GM23338 (cell line): Measurements from ENCODE around the gene SLC6A18. TPM values are rescaled to one million over a fixed set of nuclear protein-coding genes. Genes with fewer than 3 reads are reported as not detected.

Experiments used
- ATAC-seq: fragments of 200-7000 bp; cut with Tn5 transposase; 3 replicates; pipeline ENCODE4 v1.9.1; 2020
- DNase-seq: peaks from one replicate; pipeline ENCODE4 v3.0.0-alpha.2; 2015; ENCODE audit warnings: low spot score
- H2AFZ ChIP-seq: fragments of 200-600 bp; sonication (generic); 2 replicates; pipeline ENCODE4 v1.8.0; 2016; ENCODE audit warnings: antibody characterized with exemption, mild to moderate bottlenecking, moderate library complexity
- H3F3A ChIP-seq: fragments of 200-600 bp; sonication (generic); replicated peaks from 2 replicates; pipeline ENCODE4 v1.8.0; 2017; ENCODE audit warnings: antibody characterized with exemption, mixed run types, low read depth
- H3K27ac ChIP-seq: fragments of 200-600 bp; sonication (generic); 2 replicates; pipeline ENCODE4 v1.6.1; 2016; ENCODE audit warnings: low read depth
- H3K27me3 ChIP-seq: fragments of 200-600 bp; sonication (generic); 2 replicates; pipeline ENCODE4 v1.8.0; 2016; ENCODE audit warnings: mild to moderate bottlenecking, mixed run types, moderate library complexity; ENCODE audit not compliant: insufficient read depth
- H3K36me3 ChIP-seq: fragments of 200-600 bp; sonication (generic); 2 replicates; pipeline ENCODE4 v1.8.0; 2016; ENCODE audit warnings: mild to moderate bottlenecking; ENCODE audit not compliant: insufficient read depth
- H3K4me1 ChIP-seq: fragments of 200-600 bp; sonication (generic); 2 replicates; pipeline ENCODE4 v1.8.0; 2016; ENCODE audit warnings: mild to moderate bottlenecking, moderate library complexity; ENCODE audit not compliant: insufficient read depth
- H3K4me2 ChIP-seq: fragments of 200-600 bp; sonication (generic); 2 replicates; pipeline ENCODE4 v1.7.1; 2017; ENCODE audit warnings: mixed run types
- H3K4me3 ChIP-seq: fragments of 200-600 bp; sonication (generic); 2 replicates; pipeline ENCODE4 v1.6.1; 2016; ENCODE audit warnings: mixed run types
- H3K79me2 ChIP-seq: fragments of 200-600 bp; sonication (generic); replicated peaks from 2 replicates; pipeline ENCODE4 v1.8.0; 2017; ENCODE audit warnings: mild to moderate bottlenecking; ENCODE audit not compliant: insufficient read depth
- H3K9me2 ChIP-seq: fragments of 200-600 bp; sonication (generic); 2 replicates; pipeline ENCODE4 v1.8.0; 2017; ENCODE audit not compliant: insufficient read depth
- H4K20me1 ChIP-seq: fragments of 200-600 bp; sonication (generic); replicated peaks from 2 replicates; pipeline ENCODE4 v1.8.0; 2017; ENCODE audit warnings: mild to moderate bottlenecking; ENCODE audit not compliant: insufficient read depth
- H3K27ac Mint-ChIP-seq: 2 replicates; pipeline ENCODE4 v1.8.0; 2020; ENCODE audit warnings: inconsistent platforms, mild to moderate bottlenecking, moderate library complexity, mixed read lengths
- H3K27me3 Mint-ChIP-seq: 3 replicates; pipeline ENCODE4 v1.8.0; 2022; ENCODE audit warnings: low read depth, mild to moderate bottlenecking, moderate library complexity, mixed read lengths, inconsistent platforms; ENCODE audit not compliant: insufficient read depth, poor library complexity
- H3K36me3 Mint-ChIP-seq: 3 replicates; pipeline ENCODE4 v1.8.0; 2021; ENCODE audit warnings: low read depth, mild to moderate bottlenecking, inconsistent platforms, moderate library complexity, mixed read lengths
- H3K4me1 Mint-ChIP-seq: 3 replicates; pipeline ENCODE4 v1.8.0; 2020; ENCODE audit warnings: mild to moderate bottlenecking, inconsistent platforms, mixed read lengths
- H3K4me3 Mint-ChIP-seq: 3 replicates; pipeline ENCODE4 v1.8.0; 2021; ENCODE audit warnings: moderate library complexity, mild to moderate bottlenecking, inconsistent platforms, mixed read lengths
- H3K9me3 Mint-ChIP-seq: 3 replicates; pipeline ENCODE4 v1.8.0; 2020; ENCODE audit warnings: moderate library complexity, mild to moderate bottlenecking, inconsistent platforms, mixed read lengths
- CREB1 ChIP-seq: fragments of 250-450 bp; sonication (Bioruptor Pico); IDR thresholded peaks from 2 replicates; pipeline ENCODE4 v1.5.0; 2020; ENCODE audit warnings: low read depth, mild to moderate bottlenecking, moderate library complexity
- EZH2 ChIP-seq: fragments of 200-600 bp; sonication (generic); IDR thresholded peaks from one replicate; pipeline ENCODE4 v1.8.0; 2017; ENCODE audit warnings: antibody characterized with exemption, mild to moderate bottlenecking, low read depth; ENCODE audit not compliant: unreplicated experiment
- EZH2phosphoT487 ChIP-seq: fragments of 200-600 bp; sonication (generic); IDR thresholded peaks from one replicate; pipeline ENCODE4 v1.8.1; 2018; ENCODE audit warnings: antibody characterized with exemption; ENCODE audit not compliant: unreplicated experiment
- JUNB ChIP-seq: IDR thresholded peaks from one replicate; pipeline ENCODE4 v1.6.1; 2016; ENCODE audit warnings: antibody characterized with exemption; ENCODE audit not compliant: unreplicated experiment
- NANOG ChIP-seq: IDR thresholded peaks from 2 replicates; pipeline ENCODE4 v1.6.1; 2016; ENCODE audit warnings: antibody characterized with exemption, borderline replicate concordance
- POLR2AphosphoS5 ChIP-seq: IDR thresholded peaks from 2 replicates; pipeline ENCODE4 v1.6.1; 2016; ENCODE audit warnings: antibody characterized with exemption, low read depth
- ZNF114 ChIP-seq: fragments of 250-450 bp; sonication (Bioruptor Pico); IDR thresholded peaks from 2 replicates; pipeline ENCODE4 v1.5.0; 2020; ENCODE audit warnings: mild to moderate bottlenecking, moderate library complexity
- ZNF331 ChIP-seq: fragments of 250-450 bp; sonication (Bioruptor Pico); IDR thresholded peaks from 2 replicates; pipeline ENCODE4 v1.5.0; 2020; ENCODE audit warnings: low read depth, mild to moderate bottlenecking, moderate library complexity
- polyA plus RNA-seq: library from polyadenylated mRNA; unstranded; fragments of >200 nt; fragmentation: Nextera tagmentation; extraction: Ambion mirVana; gene quantifications from 2 replicates; pipeline ENCODE4 v1.2.1, GENCODE V29; 2016
- total RNA-seq: library from RNA; depleted of rRNA; stranded (reverse); fragments of >200 nt; shearing (Covaris generic); gene quantifications from 2 replicates; pipeline ENCODE4 v1.2.3, GENCODE V29; 2014
- TF ChIP-seq, protein P1 (sequence below), 2 experiments: fragments of 200-600 bp in 1 of 2; sonication (generic) in 1 of 2; conservative IDR thresholded peaks; 2 replicates each; pipeline versions ENCODE4 v1.5.1 to v1.6.1; 2016 to 2017; ENCODE audit warnings: antibody characterized with exemption in 2 of 2, low read depth in 2 of 2, mild to moderate bottlenecking in 2 of 2, moderate library complexity in 1 of 2
- TF ChIP-seq, protein P2 (sequence below): IDR thresholded peaks from one replicate; pipeline ENCODE4 v1.6.1; 2018; ENCODE audit warnings: antibody characterized with exemption; ENCODE audit not compliant: unreplicated experiment
- TF ChIP-seq, protein P3 (sequence below): IDR thresholded peaks from 2 replicates; pipeline ENCODE4 v1.6.1; 2016; ENCODE audit warnings: antibody characterized with exemption

The SLC6A18 gene
- total and polyA plus RNA-seq, 2 experiments from 2014 or later: not detected

GRCh38 chr5:1208743-1209488 lies 16.3 kb upstream of the SLC6A18 start:
- Histone ChIP-seq H3K79me2 (no peaks in the 10 kb centered on the region), H3F3A (no peaks in the 10 kb centered on the region), H3K27ac (no peak overlapping the region), H3K36me3 (no peaks in the 10 kb centered on the region), H2AFZ (no peak overlapping the region), H4K20me1 (no peaks in the 10 kb centered on the region; the same call in 1 of the 2 replicates), H3K4me2 (no peak overlapping the region), H3K27me3 (no peaks in the 10 kb centered on the region), H3K4me1 (no peaks in the 10 kb centered on the region), H3K9me2 (no peaks in the 10 kb centered on the region), H3K4me3 (no peak overlapping the region)
- no peaks in the 10 kb centered on the region; the same call in 2 of the 3 replicates for H3K36me3 Mint-ChIP-seq
- TF ChIP-seq, protein P1, sequence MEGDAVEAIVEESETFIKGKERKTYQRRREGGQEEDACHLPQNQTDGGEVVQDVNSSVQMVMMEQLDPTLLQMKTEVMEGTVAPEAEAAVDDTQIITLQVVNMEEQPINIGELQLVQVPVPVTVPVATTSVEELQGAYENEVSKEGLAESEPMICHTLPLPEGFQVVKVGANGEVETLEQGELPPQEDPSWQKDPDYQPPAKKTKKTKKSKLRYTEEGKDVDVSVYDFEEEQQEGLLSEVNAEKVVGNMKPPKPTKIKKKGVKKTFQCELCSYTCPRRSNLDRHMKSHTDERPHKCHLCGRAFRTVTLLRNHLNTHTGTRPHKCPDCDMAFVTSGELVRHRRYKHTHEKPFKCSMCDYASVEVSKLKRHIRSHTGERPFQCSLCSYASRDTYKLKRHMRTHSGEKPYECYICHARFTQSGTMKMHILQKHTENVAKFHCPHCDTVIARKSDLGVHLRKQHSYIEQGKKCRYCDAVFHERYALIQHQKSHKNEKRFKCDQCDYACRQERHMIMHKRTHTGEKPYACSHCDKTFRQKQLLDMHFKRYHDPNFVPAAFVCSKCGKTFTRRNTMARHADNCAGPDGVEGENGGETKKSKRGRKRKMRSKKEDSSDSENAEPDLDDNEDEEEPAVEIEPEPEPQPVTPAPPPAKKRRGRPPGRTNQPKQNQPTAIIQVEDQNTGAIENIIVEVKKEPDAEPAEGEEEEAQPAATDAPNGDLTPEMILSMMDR (conservative IDR thresholded peaks at IDR 0.05; ENCODE audit: low read depth in 2 of 2): peak; percentile 11 to 42; a peak in 2 of 4 replicates
- TF ChIP-seq, protein P2, sequence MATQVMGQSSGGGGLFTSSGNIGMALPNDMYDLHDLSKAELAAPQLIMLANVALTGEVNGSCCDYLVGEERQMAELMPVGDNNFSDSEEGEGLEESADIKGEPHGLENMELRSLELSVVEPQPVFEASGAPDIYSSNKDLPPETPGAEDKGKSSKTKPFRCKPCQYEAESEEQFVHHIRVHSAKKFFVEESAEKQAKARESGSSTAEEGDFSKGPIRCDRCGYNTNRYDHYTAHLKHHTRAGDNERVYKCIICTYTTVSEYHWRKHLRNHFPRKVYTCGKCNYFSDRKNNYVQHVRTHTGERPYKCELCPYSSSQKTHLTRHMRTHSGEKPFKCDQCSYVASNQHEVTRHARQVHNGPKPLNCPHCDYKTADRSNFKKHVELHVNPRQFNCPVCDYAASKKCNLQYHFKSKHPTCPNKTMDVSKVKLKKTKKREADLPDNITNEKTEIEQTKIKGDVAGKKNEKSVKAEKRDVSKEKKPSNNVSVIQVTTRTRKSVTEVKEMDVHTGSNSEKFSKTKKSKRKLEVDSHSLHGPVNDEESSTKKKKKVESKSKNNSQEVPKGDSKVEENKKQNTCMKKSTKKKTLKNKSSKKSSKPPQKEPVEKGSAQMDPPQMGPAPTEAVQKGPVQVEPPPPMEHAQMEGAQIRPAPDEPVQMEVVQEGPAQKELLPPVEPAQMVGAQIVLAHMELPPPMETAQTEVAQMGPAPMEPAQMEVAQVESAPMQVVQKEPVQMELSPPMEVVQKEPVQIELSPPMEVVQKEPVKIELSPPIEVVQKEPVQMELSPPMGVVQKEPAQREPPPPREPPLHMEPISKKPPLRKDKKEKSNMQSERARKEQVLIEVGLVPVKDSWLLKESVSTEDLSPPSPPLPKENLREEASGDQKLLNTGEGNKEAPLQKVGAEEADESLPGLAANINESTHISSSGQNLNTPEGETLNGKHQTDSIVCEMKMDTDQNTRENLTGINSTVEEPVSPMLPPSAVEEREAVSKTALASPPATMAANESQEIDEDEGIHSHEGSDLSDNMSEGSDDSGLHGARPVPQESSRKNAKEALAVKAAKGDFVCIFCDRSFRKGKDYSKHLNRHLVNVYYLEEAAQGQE: no peak
- no peak for TF ChIP-seq EZH2phosphoT487
- TF ChIP-seq JUNB: no peak
- TF ChIP-seq POLR2AphosphoS5: no peak
- TF ChIP-seq NANOG: no peak
- no peak for ATAC-seq
- DNase-seq: no peak
- peaks cover 12% of the 10 kb centered on the region for H3K4me1 Mint-ChIP-seq
- no peak overlapping the region for H3K27ac Mint-ChIP-seq
- H3K9me3 Mint-ChIP-seq: no peaks in the 10 kb centered on the region; the same call in 2 of the 3 replicates
- H3K27me3 Mint-ChIP-seq: peaks cover 7% of the 10 kb centered on the region
- H3K4me3 Mint-ChIP-seq: no peak overlapping the region

- no peaks in the 10 kb centered on the region for H3K27me3 ChIP-seq
- no peaks in the 10 kb centered on the region for H3K79me2 ChIP-seq
- Mint-ChIP-seq H3K9me3 (no peaks in the 10 kb centered on the region; the same call in 2 of the 3 replicates), H3K36me3 (no peaks in the 10 kb centered on the region; the same call in 2 of the 3 replicates), H3K27ac (no peak overlapping the region), H3K27me3 (peaks cover 7% of the 10 kb centered on the region), H3K4me3 (no peak overlapping the region), H3K4me1 (peaks cover 12% of the 10 kb centered on the region)
- no peak overlapping the region for H3K27ac ChIP-seq
- H3K4me1 ChIP-seq: no peaks in the 10 kb centered on the region
- no peaks in the 10 kb centered on the region; the same call in 1 of the 2 replicates for H4K20me1 ChIP-seq
- no peak overlapping the region for H3K4me3 ChIP-seq
- DNase-seq: no peak
- no peak overlapping the region for H3K4me2 ChIP-seq
- H3K9me2 ChIP-seq: no peaks in the 10 kb centered on the region
- H3K36me3 ChIP-seq: no peaks in the 10 kb centered on the region
- H2AFZ ChIP-seq: no peak overlapping the region
- H3F3A ChIP-seq: no peaks in the 10 kb centered on the region
- ATAC-seq: no peak
- TF ChIP-seq EZH2 (no peak), CREB1 (no peak), EZH2phosphoT487 (no peak), NANOG (no peak), ZNF331 (CRISPR knock-in tag) (no peak), JUNB (no peak), ZNF114 (CRISPR knock-in tag) (no peak)
- TF ChIP-seq, protein P3, sequence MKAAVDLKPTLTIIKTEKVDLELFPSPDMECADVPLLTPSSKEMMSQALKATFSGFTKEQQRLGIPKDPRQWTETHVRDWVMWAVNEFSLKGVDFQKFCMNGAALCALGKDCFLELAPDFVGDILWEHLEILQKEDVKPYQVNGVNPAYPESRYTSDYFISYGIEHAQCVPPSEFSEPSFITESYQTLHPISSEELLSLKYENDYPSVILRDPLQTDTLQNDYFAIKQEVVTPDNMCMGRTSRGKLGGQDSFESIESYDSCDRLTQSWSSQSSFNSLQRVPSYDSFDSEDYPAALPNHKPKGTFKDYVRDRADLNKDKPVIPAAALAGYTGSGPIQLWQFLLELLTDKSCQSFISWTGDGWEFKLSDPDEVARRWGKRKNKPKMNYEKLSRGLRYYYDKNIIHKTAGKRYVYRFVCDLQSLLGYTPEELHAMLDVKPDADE: no peak
- TF ChIP-seq, protein P1 (conservative IDR thresholded peaks at IDR 0.05; ENCODE audit: low read depth in 2 of 2): no peak
Observed at GRCh38 chr5:1209489-1209852, 15.7 kb upstream of the SLC6A18 start.
